Right atrium auricular region (tissue), 2 donors: ENCODE measurements around the gene TMEM178A. TPM values are rescaled to one million over a fixed set of nuclear protein-coding genes. Genes with fewer than 3 reads are reported as not detected.
A peak's percentile ranks its signal among the peaks of the same experiment; 100 is the strongest.

ENCODE experiments used
- DNase-seq: peaks from one replicate; pipeline ENCODE4 v3.0.0-alpha.2; 2019; ENCODE audit warnings: low spot score
- H3K27ac ChIP-seq, 2 donors: fragments of 200-600 bp; sonication (generic); 1 replicate in 1 of 2; 2 replicates in 1 of 2; pipeline ENCODE4 v1.5.1; 2016 to 2019
- H3K27me3 ChIP-seq, 2 donors: fragments of 200-600 bp; sonication (generic); one replicate each; pipeline versions ENCODE4 v1.5.1 to v1.6.0; 2017 to 2019
- H3K36me3 ChIP-seq: fragments of 200-600 bp; sonication (generic); one replicate; pipeline ENCODE4 v1.5.1; 2016
- H3K4me1 ChIP-seq, 2 donors: fragments of 200-600 bp; sonication (generic); one replicate each; pipeline versions ENCODE4 v1.5.1 to v1.6.0; 2017 to 2019
- H3K4me3 ChIP-seq, 2 donors: fragments of 200-600 bp; sonication (generic); 1 replicate in 1 of 2; 2 replicates in 1 of 2; pipeline ENCODE4 v1.5.1; 2017 to 2019; ENCODE audit warnings: mild to moderate bottlenecking in 1 of 2, moderate library complexity in 1 of 2
- H3K9me3 ChIP-seq, 2 donors: fragments of 200-600 bp; sonication (generic); one replicate each; pipeline ENCODE4 v1.5.1; 2019
- CTCF ChIP-seq, 2 donors: fragments of 200-600 bp; sonication (generic); IDR thresholded peaks; one replicate each; pipeline ENCODE4 v1.5.1; 2019; ENCODE audit warnings: antibody characterized with exemption in 2 of 2
- total RNA-seq, 2 donors: library from RNA; depleted of rRNA; stranded (reverse); fragments of >200 nt; gene quantifications; one replicate each; pipeline ENCODE4 v1.1.0, GENCODE V29; 2016

Gene TMEM178A
- total RNA-seq, 2 donors from 2014 or later = 2.9 to 4.3 TPM

- no peak for TF ChIP-seq CTCF (IDR thresholded peaks at IDR 0.05)
- no peak overlapping the region for H3K4me3 ChIP-seq
Observed at GRCh38 chr2:39718483-39718882, 52.8 kb downstream of the TMEM178A start.

GRCh38 chr2:39719317-39719716 is 53.6 kb downstream of the TMEM178A start:
- Histone ChIP-seq H3K27ac (no peak overlapping the region), H3K4me1 (peaks cover 0 to 7% of the 10 kb centered on the region in 2 donors), H3K27me3 (no peaks in the 10 kb centered on the region), H3K36me3 (no peaks in the 10 kb centered on the region), H3K9me3 (no peaks in the 10 kb centered on the region), H3K4me3 (no peak overlapping the region)
- no peak for DNase-seq
- TF ChIP-seq CTCF (IDR thresholded peaks at IDR 0.05) = no peak

More at GRCh38 chr2:39718483-39718882, 52.8 kb downstream of the TMEM178A start:
- H3K36me3 ChIP-seq = no peaks in the 10 kb centered on the region
- H3K9me3 ChIP-seq = no peaks in the 10 kb centered on the region
- no peak overlapping the region for H3K27ac ChIP-seq
- H3K27me3 ChIP-seq = no peaks in the 10 kb centered on the region
- peaks cover 0 to 4% of the 10 kb centered on the region in 2 donors for H3K4me1 ChIP-seq
- no peak for DNase-seq

GRCh38 chr2:39720970-39721369 is 55.3 kb downstream of the TMEM178A start:
- no peak overlapping the region for H3K27ac ChIP-seq
- TF ChIP-seq CTCF (IDR thresholded peaks at IDR 0.05) = no peak
- no peaks in the 10 kb centered on the region for H3K27me3 ChIP-seq
- H3K9me3 ChIP-seq = no peaks in the 10 kb centered on the region
- H3K4me3 ChIP-seq = no peak overlapping the region
- no peaks in the 10 kb centered on the region for H3K36me3 ChIP-seq
- DNase-seq = no peak
- H3K4me1 ChIP-seq = peaks cover 0 to 7% of the 10 kb centered on the region in 2 donors

GRCh38 chr2:39723497-39723896 is 57.8 kb downstream of the TMEM178A start:
- Histone ChIP-seq H3K4me3 (no peak overlapping the region), H3K9me3 (no peaks in the 10 kb centered on the region), H3K36me3 (no peaks in the 10 kb centered on the region), H3K27ac (peak overlapping the region in 1 of 2 donors; percentile 34), H3K4me1 (peaks cover 0 to 7% of the 10 kb centered on the region in 2 donors), H3K27me3 (no peaks in the 10 kb centered on the region)
- DNase-seq = no peak
- TF ChIP-seq CTCF (IDR thresholded peaks at IDR 0.05) = no peak

GRCh38 chr2:39723946-39724827 is 58.5 kb downstream of the TMEM178A start:
- Histone ChIP-seq H3K4me3 (no peak overlapping the region), H3K9me3 (no peaks in the 10 kb centered on the region), H3K36me3 (no peaks in the 10 kb centered on the region), H3K4me1 (peaks cover 0 to 7% of the 10 kb centered on the region in 2 donors), H3K27ac (peak overlapping the region in 1 of 2 donors; percentile 34), H3K27me3 (no peaks in the 10 kb centered on the region)
- no peak for DNase-seq
- TF ChIP-seq CTCF (IDR thresholded peaks at IDR 0.05) = no peak
